Measurements from ENCODE around the gene CCDC116.

GRCh38 chr22:21622919-21623647 is 9.5 kb upstream of the CCDC116 start:
- no peak for TF ChIP-seq CTCF (IDR thresholded peaks at IDR 0.05)
- no peak for TF ChIP-seq POLR2A (IDR thresholded peaks at IDR 0.05)

All from vagina (tissue), 2 donors.